Retinal pigment epithelial cell (primary cell): Measurements from ENCODE around the gene NKAIN2.

Source experiments
- DNase-seq: peaks from one replicate; pipeline ENCODE4 v3.0.0-alpha.2; 2010; ENCODE audit warnings: low read depth
- H3K4me3 ChIP-seq: 2 replicates; pipeline ENCODE4 v1.5.1; 2011; ENCODE audit warnings: mild to moderate bottlenecking, low read length, control low read depth, moderate library complexity
- CTCF ChIP-seq: conservative IDR thresholded peaks from 2 replicates; pipeline ENCODE4 v1.5.1; 2011; ENCODE audit warnings: low read depth, low read length, control low read depth, inconsistent platforms

Gene NKAIN2

GRCh38 chr6:124055963-124056362, 252.3 kb downstream of the NKAIN2 start:
- TF ChIP-seq CTCF, result no peak
- no peak overlapping the region for H3K4me3 ChIP-seq
- DNase-seq, result no peak

- no peak overlapping the region for H3K4me3 ChIP-seq
- TF ChIP-seq CTCF, result no peak
- DNase-seq, result no peak
These were observed 253.0 kb downstream of the NKAIN2 start for GRCh38 chr6:124056407-124057334.

- TF ChIP-seq CTCF, result no peak
- no peak overlapping the region for H3K4me3 ChIP-seq
- no peak for DNase-seq
These were observed 253.8 kb downstream of the NKAIN2 start for GRCh38 chr6:124057461-124057860.

DNA sequence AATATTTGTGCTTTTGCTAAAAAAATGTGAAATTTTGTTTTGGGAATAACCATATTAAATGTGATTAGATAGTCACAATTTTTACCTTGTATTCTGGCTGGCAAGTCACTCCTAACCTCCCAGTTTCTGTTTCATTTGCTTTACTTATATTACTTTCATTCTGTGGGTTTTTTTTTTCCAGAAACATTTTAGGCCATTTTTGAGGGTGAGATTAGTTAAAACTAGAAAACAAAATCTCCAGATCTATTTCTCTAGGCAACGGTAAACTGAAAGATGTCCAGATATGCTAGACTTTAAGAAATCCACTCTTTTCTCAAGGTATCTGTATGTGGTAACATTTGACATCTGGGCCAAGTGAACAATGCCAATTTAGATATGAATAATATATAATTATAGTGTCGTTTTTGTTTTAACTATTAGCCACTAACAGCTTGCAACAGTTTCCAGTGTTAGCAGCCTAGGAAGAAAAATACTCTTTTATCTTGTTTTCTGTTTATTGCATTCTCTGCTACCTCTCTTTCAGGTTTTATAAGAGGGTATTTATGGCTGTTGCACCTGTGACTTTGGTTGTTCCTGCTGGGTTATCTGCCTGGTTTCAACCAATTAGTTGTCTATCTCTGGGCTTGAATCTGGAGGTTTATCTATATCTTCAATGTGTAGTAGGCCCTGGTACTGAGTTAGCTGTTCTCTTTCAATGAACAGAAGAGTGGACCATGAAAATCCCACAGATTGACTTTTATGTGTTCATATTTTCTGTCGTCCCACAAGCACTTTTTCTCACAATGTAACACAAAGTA, 260.9 kb downstream of the NKAIN2 start:
- no peak for DNase-seq
- TF ChIP-seq CTCF, result no peak
- no peak overlapping the region for H3K4me3 ChIP-seq

- TF ChIP-seq CTCF, result no peak
- no peak overlapping the region for H3K4me3 ChIP-seq
- no peak for DNase-seq
These were observed 262.6 kb downstream of the NKAIN2 start for GRCh38 chr6:124066269-124066668.

DNA sequence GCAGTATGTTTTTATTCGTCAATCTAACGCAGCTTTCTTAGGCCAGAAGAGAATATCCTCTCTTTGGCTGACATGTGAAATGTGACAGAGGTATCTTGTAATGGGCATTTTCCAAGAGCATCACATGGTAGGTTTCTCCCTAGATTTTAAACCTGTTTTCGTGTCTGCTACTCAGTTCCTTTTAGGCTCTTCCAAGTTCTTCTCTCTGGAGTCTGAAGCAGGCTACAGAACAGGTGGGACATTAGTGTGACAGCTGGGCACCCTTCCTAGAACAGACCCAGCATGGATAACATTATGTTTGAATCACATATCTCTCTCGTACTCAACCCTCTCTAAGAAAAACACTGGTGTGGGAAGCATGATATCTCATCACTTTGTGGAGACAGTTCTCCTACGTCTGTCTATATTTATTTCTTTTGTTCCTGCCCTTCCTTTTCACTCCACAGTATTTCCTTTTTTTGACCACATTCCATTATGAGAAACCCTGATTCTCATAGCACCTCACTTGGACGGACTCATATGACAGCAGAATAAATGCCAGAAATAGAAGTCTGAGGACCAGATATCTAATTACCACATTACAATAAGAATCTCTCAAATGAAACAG, 263.4 kb downstream of the NKAIN2 start:
- DNase-seq, result no peak
- TF ChIP-seq CTCF, result no peak
- no peak overlapping the region for H3K4me3 ChIP-seq
